Upper lobe of left lung (tissue), 4 donors: ENCODE measurements around the gene DLGAP1.

Experiments
- EP300 ChIP-seq, 4 donors: sonication (generic); formaldehyde crosslinking; IDR thresholded peaks; one replicate each; pipeline ENCODE4 v1.5.1; 2017; ENCODE audit warnings: antibody characterized with exemption in 4 of 4, control low read depth in 2 of 4
- POLR2A ChIP-seq, 4 donors: fragments of 450-650 bp; IDR thresholded peaks; one replicate each; pipeline ENCODE4 v1.5.1; 2016 to 2017; ENCODE audit warnings: antibody characterized with exemption in 4 of 4, mild to moderate bottlenecking in 2 of 4
- POLR2AphosphoS5 ChIP-seq, 2 donors: sonication (generic); formaldehyde crosslinking; IDR thresholded peaks; one replicate each; pipeline ENCODE4 v1.5.1; 2017; ENCODE audit warnings: antibody characterized with exemption in 2 of 2
- TF ChIP-seq, protein P1 (sequence below), 6 experiments: fragments of 450-650 bp in 4 of 6; fragments of 200-600 bp in 2 of 6; sonication (generic) in 2 of 6; IDR thresholded peaks; one replicate each; pipeline ENCODE4 v1.5.1; 2016 to 2019; ENCODE audit warnings: antibody characterized with exemption in 6 of 6

DNA sequence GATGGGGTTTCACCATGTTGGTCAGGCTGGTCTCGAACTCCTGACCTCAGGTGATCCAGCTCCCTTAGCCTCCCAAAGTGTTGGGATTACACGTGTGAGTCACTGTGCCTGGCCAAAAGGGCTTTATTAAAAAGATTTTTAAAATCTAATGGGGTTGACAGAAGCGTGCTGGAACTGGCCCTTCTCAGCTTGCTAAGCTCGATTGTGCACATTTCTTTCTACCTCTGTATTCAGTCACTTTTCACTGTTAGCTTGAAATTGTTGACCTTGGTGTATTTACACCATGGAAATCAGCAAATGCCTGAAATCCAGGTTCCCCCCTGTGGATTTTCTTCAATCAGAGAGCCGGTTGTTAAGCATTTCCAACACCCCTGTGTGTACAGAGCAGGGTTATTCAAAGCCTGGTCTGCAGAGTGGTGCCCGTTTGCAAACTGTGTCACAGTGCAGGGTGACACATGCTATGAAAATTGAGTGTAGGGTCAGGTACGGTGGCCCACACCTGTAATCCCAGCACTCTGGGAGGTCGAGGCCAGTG lies 864.9 kb downstream of the DLGAP1 start:
- TF ChIP-seq, protein P1, sequence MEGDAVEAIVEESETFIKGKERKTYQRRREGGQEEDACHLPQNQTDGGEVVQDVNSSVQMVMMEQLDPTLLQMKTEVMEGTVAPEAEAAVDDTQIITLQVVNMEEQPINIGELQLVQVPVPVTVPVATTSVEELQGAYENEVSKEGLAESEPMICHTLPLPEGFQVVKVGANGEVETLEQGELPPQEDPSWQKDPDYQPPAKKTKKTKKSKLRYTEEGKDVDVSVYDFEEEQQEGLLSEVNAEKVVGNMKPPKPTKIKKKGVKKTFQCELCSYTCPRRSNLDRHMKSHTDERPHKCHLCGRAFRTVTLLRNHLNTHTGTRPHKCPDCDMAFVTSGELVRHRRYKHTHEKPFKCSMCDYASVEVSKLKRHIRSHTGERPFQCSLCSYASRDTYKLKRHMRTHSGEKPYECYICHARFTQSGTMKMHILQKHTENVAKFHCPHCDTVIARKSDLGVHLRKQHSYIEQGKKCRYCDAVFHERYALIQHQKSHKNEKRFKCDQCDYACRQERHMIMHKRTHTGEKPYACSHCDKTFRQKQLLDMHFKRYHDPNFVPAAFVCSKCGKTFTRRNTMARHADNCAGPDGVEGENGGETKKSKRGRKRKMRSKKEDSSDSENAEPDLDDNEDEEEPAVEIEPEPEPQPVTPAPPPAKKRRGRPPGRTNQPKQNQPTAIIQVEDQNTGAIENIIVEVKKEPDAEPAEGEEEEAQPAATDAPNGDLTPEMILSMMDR (IDR thresholded peaks at IDR 0.05), result no peak
- TF ChIP-seq POLR2A (IDR thresholded peaks at IDR 0.05), result no peak
- TF ChIP-seq POLR2AphosphoS5 (IDR thresholded peaks at IDR 0.05), result no peak
- no peak for TF ChIP-seq EP300 (IDR thresholded peaks at IDR 0.05)
